ENCODE results near the gene TNNI3.

The TNNI3 gene

GRCh38 chr19:55153652-55154264 is 3.8 kb downstream of the TNNI3 start:
- no peak for DNase-seq (ENCODE audit: low read depth)
- TF ChIP-seq CTCF (IDR thresholded peaks at IDR 0.05; ENCODE audit: low read length, missing control alignments) = no peak
- no peak overlapping the region for H3K4me3 ChIP-seq (replicated peaks; ENCODE audit: low read depth, low read length)

- no peak for TF ChIP-seq CTCF (IDR thresholded peaks at IDR 0.05; ENCODE audit: low read length, missing control alignments)
- DNase-seq (ENCODE audit: low read depth) = no peak
- H3K4me3 ChIP-seq (replicated peaks; ENCODE audit: low read depth, low read length) = no peak overlapping the region
Measured at GRCh38 chr19:55152017-55152416, 5.5 kb downstream of the TNNI3 start.

DNA sequence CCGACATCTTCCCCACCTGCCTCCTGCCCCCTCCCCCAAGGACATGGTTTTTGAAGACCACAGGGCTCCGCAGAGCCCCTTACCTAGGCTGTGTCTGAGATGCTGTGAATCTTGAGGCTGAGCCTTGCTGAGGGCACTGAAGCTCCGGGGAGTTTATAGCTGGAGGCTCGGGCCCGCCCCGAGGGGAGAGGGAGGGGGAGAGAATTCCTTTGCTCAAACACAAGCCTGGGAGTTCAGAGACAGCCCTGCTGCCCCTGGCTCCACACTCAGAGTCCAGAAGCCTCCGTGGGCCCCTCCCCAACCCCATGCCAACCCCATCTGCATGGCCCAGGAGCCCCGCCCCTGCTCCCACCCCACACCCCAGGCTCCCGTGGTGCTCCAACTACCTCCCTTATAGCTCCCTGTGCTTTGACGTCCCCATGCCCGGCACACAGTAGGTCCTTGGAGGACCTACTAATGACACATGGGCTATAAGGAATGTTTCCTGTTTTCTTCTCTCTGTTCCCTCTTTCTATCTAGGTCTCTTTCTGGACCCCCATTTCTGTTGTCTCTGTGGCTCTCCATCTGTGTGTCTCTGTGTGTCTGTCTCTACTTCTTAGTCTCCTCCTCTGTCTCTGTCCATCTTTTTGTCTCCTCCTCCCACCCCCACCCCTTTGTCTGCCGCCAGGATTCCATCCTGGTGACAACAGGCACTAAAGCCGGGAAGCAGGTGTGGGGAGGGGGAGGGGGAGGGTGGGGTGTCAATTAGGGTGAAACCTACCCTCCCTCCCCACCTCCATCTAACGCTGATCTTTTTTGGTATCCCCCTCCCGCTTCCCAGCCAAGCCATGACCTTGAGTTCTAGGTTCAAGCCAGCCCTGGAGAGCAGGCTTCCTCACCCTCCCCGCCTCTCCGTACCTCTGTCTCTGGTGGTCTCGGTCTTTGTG is 8.2 kb downstream of the TNNI3 start, which contains the start of gene TNNT1:
Gene TNNT1 (minus strand): TSS at position 129 of the 926 bp plus-strand sequence. CDS start 2,049 bp downstream, outside the sequence.
- TF ChIP-seq CTCF (IDR thresholded peaks at IDR 0.05; ENCODE audit: low read length, missing control alignments) = no peak
- no peak for DNase-seq (ENCODE audit: low read depth)
- H3K4me3 ChIP-seq (replicated peaks; ENCODE audit: low read depth, low read length) = no peak within 1 kb of the TSS

DNA sequence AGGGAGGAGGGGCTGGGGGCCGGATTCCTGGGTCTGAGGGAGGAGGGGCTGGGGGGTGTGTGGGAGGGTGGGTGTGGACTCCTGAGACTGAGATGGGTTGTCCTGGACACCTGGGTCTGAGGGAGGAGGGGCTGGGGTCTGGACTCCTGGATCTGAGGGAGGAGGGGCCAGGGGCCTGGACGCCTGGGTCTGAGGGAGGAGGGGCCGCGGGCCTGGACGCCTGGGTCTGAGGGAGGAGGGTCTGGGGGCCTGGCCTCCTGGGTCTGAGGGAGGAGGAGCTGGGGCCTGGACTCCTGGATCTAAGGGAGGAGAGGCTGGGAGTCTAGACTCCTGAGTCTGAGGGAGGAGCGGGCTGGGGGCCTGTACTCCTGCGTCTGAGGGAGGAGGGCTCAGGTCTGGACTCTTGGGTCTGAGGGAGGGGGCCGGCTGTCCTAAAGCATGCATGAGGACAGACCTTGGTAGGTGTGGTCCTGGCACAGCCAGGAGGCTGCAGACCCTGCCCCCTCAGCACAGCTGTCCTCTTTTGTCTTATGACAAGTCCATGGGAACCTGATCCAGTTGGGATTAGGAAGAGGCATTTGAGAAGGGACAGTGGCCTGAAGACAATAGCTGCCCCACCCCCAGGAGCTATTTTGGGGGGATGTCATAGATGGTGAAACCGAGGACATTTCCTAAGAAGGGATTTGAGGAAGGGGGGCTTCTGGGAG is 9.8 kb downstream of the TNNI3 start:
- DNase-seq (ENCODE audit: low read depth) = no peak
- H3K4me3 ChIP-seq (replicated peaks; ENCODE audit: low read depth, low read length) = no peak overlapping the region
- no peak for TF ChIP-seq CTCF (IDR thresholded peaks at IDR 0.05; ENCODE audit: low read length, missing control alignments)

DNA sequence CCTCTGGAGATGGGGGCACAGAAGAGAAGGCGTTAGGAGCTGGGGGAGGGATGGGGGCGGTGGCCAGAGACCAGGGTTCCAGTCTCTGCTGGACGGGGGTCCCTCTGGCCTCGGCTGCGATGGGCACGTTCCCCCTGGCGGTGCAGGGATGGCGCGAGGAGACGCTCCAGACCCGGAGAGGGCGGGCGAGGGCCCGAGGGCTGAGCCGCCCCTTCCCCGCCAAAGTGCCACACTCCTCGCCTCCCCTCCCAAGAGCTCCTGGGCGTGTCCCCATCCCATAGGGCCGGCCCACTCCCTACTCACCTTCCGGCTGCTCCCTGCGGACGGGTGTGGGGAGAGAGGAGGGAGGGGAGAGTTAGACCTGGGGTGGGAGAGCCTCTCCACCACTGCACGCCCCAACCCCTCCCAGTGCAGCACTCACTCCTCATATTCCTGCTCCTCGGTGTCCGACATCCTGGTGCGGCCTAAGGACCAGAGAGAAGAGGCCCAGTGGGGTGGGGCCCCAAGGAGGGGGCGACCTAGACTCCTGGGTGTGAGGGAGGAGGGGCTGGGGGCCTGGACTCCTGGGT is 10.7 kb downstream of the TNNI3 start:
- H3K4me3 ChIP-seq (replicated peaks; ENCODE audit: low read depth, low read length) = no peak overlapping the region
- DNase-seq (ENCODE audit: low read depth) = no peak
- no peak for TF ChIP-seq CTCF (IDR thresholded peaks at IDR 0.05; ENCODE audit: low read length, missing control alignments)

- DNase-seq (ENCODE audit: low read depth) = peak; percentile 24
- no peak overlapping the region for H3K4me3 ChIP-seq (replicated peaks; ENCODE audit: low read depth, low read length)
- TF ChIP-seq CTCF (IDR thresholded peaks at IDR 0.05; ENCODE audit: low read length, missing control alignments) = peak; percentile 54
Measured at GRCh38 chr19:55146078-55146704, 11.3 kb downstream of the TNNI3 start.

Data from fibroblast of pulmonary artery (primary cell).